K562 (cell line): ENCODE results near the gene SPATA25. TPM values are rescaled to one million over a fixed set of nuclear protein-coding genes. Genes with fewer than 3 reads are reported as not detected.

Source experiments
- CBX8 ChIP-seq: fragments of 200-600 bp; sonication (generic); IDR thresholded peaks from 2 replicates; pipeline ENCODE4 v1.6.1; 2012; ENCODE audit warnings: borderline replicate concordance, mixed run types, low read depth, mild to moderate bottlenecking, moderate library complexity, mixed read lengths, low read length, control low read depth, inconsistent platforms; ENCODE audit not compliant: poor library complexity, severe bottlenecking; ENCODE audit errors: extremely low read depth
- DDX20 ChIP-seq: fragments of 450-650 bp; IDR thresholded peaks from 2 replicates; pipeline ENCODE4 v1.6.1; 2016; ENCODE audit warnings: missing genetic modification characterization, low read depth, mild to moderate bottlenecking, missing compliant biosample characterization, moderate library complexity
- DMBX1 ChIP-seq: fragments of 250-450 bp; sonication (Bioruptor Pico); IDR thresholded peaks from 2 replicates; pipeline ENCODE4 v1.8.0; 2022; ENCODE audit warnings: inconsistent platforms, mild to moderate bottlenecking, moderate library complexity, borderline replicate concordance
- ELF1 ChIP-seq: fragments of 200-800 bp; sonication (Bioruptor generic); IDR thresholded peaks from 2 replicates; pipeline ENCODE4 v1.6.1; 2016; ENCODE audit warnings: missing genetic modification characterization, missing compliant biosample characterization
- ESRRB ChIP-seq: fragments of 250-450 bp; sonication (Bioruptor Pico); IDR thresholded peaks from 2 replicates; pipeline ENCODE4 v1.5.0; 2020; ENCODE audit warnings: mild to moderate bottlenecking, moderate library complexity, borderline replicate concordance
- FOXJ3 ChIP-seq: sonication (generic); formaldehyde crosslinking; IDR thresholded peaks from 2 replicates; pipeline ENCODE4 v1.4.0; 2020; ENCODE audit warnings: mild to moderate bottlenecking, missing genetic modification reagents
- FOXP1 ChIP-seq: sonication (generic); formaldehyde crosslinking; IDR thresholded peaks from 2 replicates; pipeline ENCODE4 v1.8.0; 2022; ENCODE audit warnings: mild to moderate bottlenecking, missing genetic modification reagents
- HIVEP1 ChIP-seq: fragments of 250-450 bp; sonication (Bioruptor Pico); IDR thresholded peaks from 2 replicates; pipeline ENCODE4 v1.4.0; 2020; ENCODE audit warnings: mild to moderate bottlenecking
- MEIS2 ChIP-seq: fragments of 450-650 bp; IDR thresholded peaks from 2 replicates; pipeline ENCODE4 v1.6.1; 2014; ENCODE audit warnings: mild to moderate bottlenecking; ENCODE audit not compliant: partially characterized antibody
- NR2F6 ChIP-seq: fragments of 450-650 bp; formaldehyde crosslinking; IDR thresholded peaks from 2 replicates; pipeline ENCODE4 v1.4.0; 2020; ENCODE audit warnings: mild to moderate bottlenecking
- POLR2G ChIP-seq: fragments of 200-400 bp; formaldehyde crosslinking; IDR thresholded peaks from 2 replicates; pipeline ENCODE4 v1.6.1; 2017; ENCODE audit warnings: low read depth, mild to moderate bottlenecking, antibody characterized with exemption, low read length, moderate library complexity
- RAD21 ChIP-seq, 2 experiments: fragments of 250-450 bp in 1 of 2; fragments of 450-650 bp in 1 of 2; sonication (Bioruptor Pico) in 1 of 2; formaldehyde crosslinking in 1 of 2; IDR thresholded peaks in 1 of 2; conservative IDR thresholded peaks in 1 of 2; 2 replicates each; pipeline versions ENCODE4 v1.4.0 to v1.8.0; 2020 to 2022; ENCODE audit warnings: mild to moderate bottlenecking in 2 of 2, moderate library complexity in 1 of 2
- RBM17 ChIP-seq: fragments of 200-400 bp; formaldehyde crosslinking; IDR thresholded peaks from 2 replicates; pipeline ENCODE4 v1.6.1; 2017; ENCODE audit warnings: low read depth, mild to moderate bottlenecking, low read length, borderline replicate concordance
- RUNX1 ChIP-seq: sonication (generic); IDR thresholded peaks from 2 replicates; pipeline ENCODE4 v1.6.1; 2016; ENCODE audit warnings: antibody characterized with exemption, low read depth
- SIRT6 ChIP-seq: IDR thresholded peaks from one replicate; pipeline ENCODE4 v1.6.1; 2012; ENCODE audit warnings: low read depth, mild to moderate bottlenecking, control low read depth, inconsistent platforms, low read length, moderate library complexity
- TGIF2 ChIP-seq: sonication (generic); formaldehyde crosslinking; IDR thresholded peaks from 2 replicates; pipeline ENCODE4 v1.8.1; 2022; ENCODE audit warnings: mild to moderate bottlenecking, missing genetic modification reagents, moderate library complexity
- TRIM28 ChIP-seq: fragments of 450-650 bp; IDR thresholded peaks from 2 replicates; pipeline ENCODE4 v1.6.1; 2017
- polyA plus RNA-seq, 8 experiments: library from polyadenylated mRNA; depleted of rRNA in 4 of 8; stranded (reverse) in 5 of 8; unstranded in 3 of 8; fragments of >200 nt; fragmentation: Nextera tagmentation in 2 of 8; fragmentation: Illumina TruSeq in 1 of 8; extraction: Ambion mirVana in 2 of 8; extraction: Trizol in 1 of 8; gene quantifications; 2 replicates each; pipeline versions ENCODE4 v1.2.1 to v1.2.3, GENCODE V29; 2011 to 2014; ENCODE audit warnings: inconsistent platforms in 1 of 8, missing spikeins in 1 of 8
- total RNA-seq, 7 experiments: library from RNA; depleted of rRNA in 6 of 7; stranded (reverse); fragments of >200 nt in 6 of 7; fragmentation: Illumina TruSeq in 2 of 7; extraction: Trizol in 2 of 7; gene quantifications; 2 replicates each; pipeline versions ENCODE4 v1.2.1 to v1.2.3, GENCODE V29; 2011 to 2021; ENCODE audit warnings: low replicate concordance in 1 of 7
- TF ChIP-seq, protein P1 (sequence below): fragments of 450-650 bp; IDR thresholded peaks from 2 replicates; pipeline ENCODE4 v1.6.1; 2016; ENCODE audit warnings: borderline replicate concordance
- TF ChIP-seq, protein P2 (sequence below): sonication (generic); formaldehyde crosslinking; IDR thresholded peaks from 2 replicates; pipeline ENCODE4 v1.8.0; 2022; ENCODE audit warnings: missing genetic modification reagents, mild to moderate bottlenecking, moderate library complexity, borderline replicate concordance
- TF ChIP-seq, protein P3 (sequence below): fragments of 200-800 bp; sonication (Bioruptor generic); IDR thresholded peaks from 2 replicates; pipeline ENCODE4 v1.6.1; 2017; ENCODE audit warnings: missing genetic modification characterization, missing compliant biosample characterization
- TF ChIP-seq, protein P4 (sequence below): fragments of 450-650 bp; IDR thresholded peaks from 2 replicates; pipeline ENCODE4 v1.7.1; 2018; ENCODE audit warnings: mild to moderate bottlenecking, low read depth; ENCODE audit not compliant: partially characterized antibody

Gene SPATA25
- total and polyA plus RNA-seq, 9 of the 15 experiments (the other 6 are each of a cell fraction or from before 2014, with no cell fraction given) = 0.21 to 0.95 (median 0.53) TPM; not detected in 3

DNA sequence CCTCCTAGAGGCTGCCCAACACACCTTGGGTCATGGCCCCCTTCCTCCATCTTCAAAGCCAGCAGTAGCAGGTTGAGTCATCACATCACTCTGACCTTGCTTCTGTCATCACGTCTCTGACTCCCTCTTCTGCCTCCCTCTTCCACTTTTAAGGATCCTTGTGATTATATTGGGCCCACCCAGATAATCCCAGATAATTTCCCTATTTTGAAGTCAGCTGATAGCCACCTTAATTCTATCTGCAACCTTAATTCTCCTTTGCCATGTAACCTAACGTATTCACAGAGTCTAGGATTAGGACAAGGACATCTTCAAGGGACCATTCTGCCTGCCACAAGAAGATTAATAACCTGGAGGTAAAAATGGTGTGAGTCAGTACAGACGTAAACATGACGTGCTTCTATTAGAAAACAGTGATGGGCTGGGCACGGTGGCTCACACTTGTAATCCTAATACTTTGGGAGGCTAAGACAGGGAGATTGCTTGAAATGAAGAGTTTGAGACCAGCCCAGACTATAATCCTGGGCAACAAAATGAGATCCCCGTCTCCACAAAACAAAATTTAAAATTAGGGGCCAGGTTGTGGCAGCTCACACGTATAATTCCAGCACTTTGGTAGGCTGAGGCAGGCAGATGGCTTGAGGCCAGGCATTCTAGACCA lies 26.7 kb downstream of the SPATA25 start (continued):
- TF ChIP-seq, protein P1, sequence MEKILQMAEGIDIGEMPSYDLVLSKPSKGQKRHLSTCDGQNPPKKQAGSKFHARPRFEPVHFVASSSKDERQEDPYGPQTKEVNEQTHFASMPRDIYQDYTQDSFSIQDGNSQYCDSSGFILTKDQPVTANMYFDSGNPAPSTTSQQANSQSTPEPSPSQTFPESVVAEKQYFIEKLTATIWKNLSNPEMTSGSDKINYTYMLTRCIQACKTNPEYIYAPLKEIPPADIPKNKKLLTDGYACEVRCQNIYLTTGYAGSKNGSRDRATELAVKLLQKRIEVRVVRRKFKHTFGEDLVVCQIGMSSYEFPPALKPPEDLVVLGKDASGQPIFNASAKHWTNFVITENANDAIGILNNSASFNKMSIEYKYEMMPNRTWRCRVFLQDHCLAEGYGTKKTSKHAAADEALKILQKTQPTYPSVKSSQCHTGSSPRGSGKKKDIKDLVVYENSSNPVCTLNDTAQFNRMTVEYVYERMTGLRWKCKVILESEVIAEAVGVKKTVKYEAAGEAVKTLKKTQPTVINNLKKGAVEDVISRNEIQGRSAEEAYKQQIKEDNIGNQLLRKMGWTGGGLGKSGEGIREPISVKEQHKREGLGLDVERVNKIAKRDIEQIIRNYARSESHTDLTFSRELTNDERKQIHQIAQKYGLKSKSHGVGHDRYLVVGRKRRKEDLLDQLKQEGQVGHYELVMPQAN = no peak
- TF ChIP-seq, protein P2, sequence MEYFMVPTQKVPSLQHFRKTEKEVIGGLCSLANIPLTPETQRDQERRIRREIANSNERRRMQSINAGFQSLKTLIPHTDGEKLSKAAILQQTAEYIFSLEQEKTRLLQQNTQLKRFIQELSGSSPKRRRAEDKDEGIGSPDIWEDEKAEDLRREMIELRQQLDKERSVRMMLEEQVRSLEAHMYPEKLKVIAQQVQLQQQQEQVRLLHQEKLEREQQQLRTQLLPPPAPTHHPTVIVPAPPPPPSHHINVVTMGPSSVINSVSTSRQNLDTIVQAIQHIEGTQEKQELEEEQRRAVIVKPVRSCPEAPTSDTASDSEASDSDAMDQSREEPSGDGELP (CRISPR knock-in tag) = no peak
- TF ChIP-seq DDX20 (tag) = no peak
- peak; percentile 86 for TF ChIP-seq MEIS2
- TF ChIP-seq, protein P3, sequence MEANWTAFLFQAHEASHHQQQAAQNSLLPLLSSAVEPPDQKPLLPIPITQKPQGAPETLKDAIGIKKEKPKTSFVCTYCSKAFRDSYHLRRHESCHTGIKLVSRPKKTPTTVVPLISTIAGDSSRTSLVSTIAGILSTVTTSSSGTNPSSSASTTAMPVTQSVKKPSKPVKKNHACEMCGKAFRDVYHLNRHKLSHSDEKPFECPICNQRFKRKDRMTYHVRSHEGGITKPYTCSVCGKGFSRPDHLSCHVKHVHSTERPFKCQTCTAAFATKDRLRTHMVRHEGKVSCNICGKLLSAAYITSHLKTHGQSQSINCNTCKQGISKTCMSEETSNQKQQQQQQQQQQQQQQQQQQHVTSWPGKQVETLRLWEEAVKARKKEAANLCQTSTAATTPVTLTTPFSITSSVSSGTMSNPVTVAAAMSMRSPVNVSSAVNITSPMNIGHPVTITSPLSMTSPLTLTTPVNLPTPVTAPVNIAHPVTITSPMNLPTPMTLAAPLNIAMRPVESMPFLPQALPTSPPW = no peak
- no peak for TF ChIP-seq ELF1 (tag)
- TF ChIP-seq, protein P4, sequence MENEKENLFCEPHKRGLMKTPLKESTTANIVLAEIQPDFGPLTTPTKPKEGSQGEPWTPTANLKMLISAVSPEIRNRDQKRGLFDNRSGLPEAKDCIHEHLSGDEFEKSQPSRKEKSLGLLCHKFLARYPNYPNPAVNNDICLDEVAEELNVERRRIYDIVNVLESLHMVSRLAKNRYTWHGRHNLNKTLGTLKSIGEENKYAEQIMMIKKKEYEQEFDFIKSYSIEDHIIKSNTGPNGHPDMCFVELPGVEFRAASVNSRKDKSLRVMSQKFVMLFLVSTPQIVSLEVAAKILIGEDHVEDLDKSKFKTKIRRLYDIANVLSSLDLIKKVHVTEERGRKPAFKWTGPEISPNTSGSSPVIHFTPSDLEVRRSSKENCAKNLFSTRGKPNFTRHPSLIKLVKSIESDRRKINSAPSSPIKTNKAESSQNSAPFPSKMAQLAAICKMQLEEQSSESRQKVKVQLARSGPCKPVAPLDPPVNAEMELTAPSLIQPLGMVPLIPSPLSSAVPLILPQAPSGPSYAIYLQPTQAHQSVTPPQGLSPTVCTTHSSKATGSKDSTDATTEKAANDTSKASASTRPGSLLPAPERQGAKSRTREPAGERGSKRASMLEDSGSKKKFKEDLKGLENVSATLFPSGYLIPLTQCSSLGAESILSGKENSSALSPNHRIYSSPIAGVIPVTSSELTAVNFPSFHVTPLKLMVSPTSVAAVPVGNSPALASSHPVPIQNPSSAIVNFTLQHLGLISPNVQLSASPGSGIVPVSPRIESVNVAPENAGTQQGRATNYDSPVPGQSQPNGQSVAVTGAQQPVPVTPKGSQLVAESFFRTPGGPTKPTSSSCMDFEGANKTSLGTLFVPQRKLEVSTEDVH = no peak
- no peak for TF ChIP-seq POLR2G
- no peak for TF ChIP-seq FOXJ3 (CRISPR knock-in tag)
- TF ChIP-seq SIRT6 = no peak
- TF ChIP-seq TRIM28 = no peak
- TF ChIP-seq NR2F6 = no peak
- no peak for TF ChIP-seq DMBX1 (CRISPR knock-in tag)
- no peak for TF ChIP-seq CBX8
- TF ChIP-seq FOXP1 = no peak
- no peak for TF ChIP-seq RUNX1
- TF ChIP-seq ESRRB (CRISPR knock-in tag) = no peak
- no peak for TF ChIP-seq RAD21 (CRISPR knock-in tag; conservative IDR thresholded peaks at IDR 0.05 in 1 of 2, IDR thresholded peaks at IDR 0.05 in 1 of 2)
- TF ChIP-seq HIVEP1 (CRISPR knock-in tag) = no peak
- no peak for TF ChIP-seq TGIF2 (CRISPR knock-in tag)
- TF ChIP-seq RBM17 = no peak
